GM19351 (cell line): ENCODE data around the gene TLN1.

Experiments used
- ATAC-seq: cut with Tn5 transposase; IDR thresholded peaks from one replicate; pipeline ENCODE4 v1.9.1; 2021; ENCODE audit warnings: mild to moderate bottlenecking, moderate library complexity; ENCODE audit not compliant: unreplicated experiment

Gene TLN1

DNA sequence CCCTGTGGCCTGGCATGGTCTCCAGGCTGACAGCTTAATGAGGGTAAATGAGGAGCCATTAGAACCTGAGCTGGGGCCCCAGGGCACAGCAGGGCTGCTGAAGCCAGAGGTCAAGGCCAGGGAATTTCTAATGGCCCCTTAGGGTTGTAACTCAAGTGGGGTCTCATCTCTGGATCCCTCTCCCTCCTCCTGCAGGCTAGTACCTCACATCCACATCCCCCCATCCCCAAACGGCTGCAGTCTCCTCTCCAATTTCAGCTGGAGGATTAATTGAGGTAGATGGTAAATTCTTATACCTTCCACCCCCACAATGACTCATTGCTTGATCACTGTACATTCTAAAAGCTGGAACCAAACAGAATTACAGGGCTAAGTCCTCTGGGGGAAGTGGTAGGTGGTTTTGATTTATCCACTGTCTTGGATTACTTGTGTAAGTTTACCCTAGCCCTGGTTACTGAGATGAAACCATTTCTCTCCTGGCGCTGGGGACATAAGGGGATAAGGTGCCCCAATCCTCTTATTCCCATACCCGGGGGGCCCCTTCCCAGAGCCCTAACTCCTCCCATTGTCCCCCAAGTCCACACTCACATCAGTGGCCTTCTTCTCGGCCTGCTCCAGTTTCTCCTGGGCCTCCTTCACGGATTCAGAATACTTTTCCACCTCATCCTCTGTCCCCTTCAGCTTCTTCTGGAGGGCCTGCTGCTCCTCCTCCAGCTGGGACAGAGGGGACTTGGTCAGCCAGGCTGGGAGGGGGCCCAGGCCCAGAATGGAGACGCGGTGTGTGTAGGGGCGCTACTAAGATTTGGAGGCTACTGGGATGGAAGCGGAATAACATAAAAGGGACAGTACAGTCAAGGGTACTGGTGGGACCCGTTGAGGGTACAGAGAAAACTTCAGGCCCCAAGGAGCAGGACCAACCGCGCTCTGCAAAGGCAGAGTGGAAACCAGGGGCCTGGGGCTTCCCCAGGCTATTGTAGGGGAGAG is 43.1 kb downstream of the TLN1 start:
- ATAC-seq, result no peak

DNA sequence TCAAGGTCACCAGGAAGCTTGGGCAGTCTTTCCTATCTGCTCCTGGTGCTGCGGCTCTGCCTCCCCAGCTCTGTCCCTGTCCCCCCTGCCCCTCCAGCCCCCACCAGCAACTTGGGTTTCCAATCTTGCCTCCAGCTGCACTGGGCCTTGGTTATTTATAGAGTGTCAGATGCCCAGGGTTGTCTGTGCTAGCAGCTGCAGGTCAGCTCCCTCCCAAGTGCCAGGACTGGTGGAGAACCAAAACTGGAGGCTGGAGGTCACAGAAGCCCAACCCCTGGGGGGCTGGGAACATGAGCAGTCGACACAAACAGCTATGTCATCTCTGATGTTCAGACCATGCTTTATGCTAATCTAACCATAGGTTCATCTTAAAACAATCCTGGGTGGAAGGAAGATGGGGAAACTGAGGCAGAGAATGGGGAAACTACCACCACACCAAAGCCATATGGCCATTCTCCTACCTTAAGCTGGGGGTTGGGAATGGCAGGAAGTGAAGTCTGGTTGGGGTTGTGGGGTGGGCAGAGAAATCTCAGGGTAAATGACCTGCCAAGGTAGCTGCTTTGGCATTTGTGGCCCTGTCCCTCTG is 43.9 kb downstream of the TLN1 start:
- no peak for ATAC-seq

DNA sequence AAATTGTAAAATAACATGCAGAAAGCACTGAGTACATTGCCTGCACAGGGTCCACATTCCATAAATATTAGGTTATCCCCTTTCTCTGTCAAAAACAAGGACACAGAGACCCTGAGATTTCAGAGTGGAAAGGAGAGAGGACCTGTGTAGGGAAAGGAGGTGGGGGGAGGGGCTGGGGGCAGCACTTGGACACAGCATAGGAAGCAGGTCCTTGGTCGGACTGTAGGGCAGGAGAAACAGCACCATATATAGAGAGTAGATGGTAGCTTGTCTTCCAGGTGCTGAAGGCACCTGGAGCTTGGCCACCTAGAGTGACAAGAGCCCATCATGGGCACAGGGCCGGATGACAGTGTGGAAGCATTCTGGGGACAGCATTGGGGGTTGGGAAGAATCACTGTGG is 44.7 kb downstream of the TLN1 start:
- ATAC-seq, result no peak

DNA sequence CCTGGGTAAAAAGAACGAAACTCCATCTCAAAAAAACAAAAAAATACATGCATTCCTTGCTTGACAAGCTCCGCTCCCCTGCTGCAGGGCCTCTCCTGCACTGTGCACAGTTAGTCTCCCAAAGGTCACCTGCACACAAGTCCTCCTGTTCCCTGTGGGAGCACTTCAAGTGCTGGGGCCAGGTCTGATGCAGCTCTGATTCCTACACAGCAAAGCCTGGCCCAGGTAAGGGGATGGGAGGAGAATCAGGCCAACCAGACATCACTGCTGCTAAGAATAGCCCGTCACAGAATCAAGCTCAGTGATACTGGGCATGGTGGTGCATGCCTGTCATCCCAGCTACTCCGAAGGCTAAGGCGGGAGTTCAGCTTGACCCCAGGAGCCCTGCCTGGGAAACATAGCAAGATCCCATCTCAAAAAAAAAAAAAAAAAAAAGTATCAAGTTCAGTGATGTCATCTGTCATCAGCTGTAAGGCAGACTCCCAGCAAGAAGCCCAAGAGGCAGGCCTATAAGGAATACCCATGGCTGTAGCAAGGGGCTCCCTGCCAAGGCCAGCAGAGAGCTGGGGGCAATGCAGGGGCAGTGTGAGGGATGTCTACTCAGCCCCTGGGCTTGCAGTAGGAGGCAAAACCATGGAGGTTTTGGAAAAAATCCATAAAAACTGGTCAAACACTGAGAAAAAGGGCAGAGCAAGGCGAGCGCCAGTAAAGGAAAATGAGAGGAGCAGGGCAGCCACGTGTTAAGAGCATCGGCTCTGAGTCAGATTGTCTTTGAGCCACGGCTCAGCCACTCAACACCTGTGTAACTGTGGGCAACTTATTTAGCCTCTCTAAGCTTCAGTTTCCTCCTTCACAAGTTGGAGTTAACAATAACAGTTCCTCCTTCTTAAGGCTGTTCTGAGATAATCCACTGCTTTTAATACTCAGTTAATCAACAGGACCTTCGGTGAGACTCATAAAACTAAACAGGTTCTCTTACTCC is 45.5 kb downstream of the TLN1 start:
- ATAC-seq, result no peak

DNA sequence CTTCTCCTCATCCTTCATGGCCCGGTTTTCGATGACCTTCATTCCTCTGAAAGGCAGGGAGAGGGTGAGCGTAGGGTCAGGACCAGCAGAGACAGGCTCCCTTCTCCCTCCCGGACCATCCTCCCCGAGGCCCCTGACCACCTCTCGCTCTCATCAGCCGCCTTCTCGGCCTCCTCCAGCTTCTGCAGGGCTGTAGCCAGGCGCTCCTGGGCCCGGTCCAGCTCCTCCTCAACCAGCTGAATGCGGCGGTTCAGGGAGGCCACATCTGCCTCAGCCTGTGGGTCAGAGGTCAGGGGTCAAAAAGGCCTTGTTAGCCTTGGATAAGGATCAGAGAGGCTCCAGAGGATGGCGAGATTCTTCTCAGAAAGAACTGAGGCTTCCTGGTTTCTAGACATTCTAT is 46.5 kb downstream of the TLN1 start:
- ATAC-seq, result no peak

DNA sequence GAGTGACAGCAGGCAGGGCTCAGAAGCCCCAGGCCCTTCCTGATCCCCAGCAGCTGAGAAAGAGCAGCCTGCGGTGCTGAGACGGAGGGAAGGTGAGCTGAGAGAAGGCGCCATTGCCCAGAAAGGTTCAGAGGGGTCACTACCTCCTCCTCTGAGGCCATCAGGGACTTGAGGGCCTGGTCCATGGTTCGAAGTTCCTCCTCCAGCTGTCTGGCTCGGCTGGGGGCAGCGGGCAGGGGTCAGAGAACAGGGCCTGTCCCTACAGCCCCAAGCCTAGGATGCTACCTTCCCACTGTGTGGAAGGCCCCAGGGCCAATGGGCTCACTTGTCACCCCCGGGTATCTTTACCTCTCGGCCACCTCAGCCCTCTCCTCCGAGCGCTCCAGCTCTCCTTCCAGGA is 47.1 kb downstream of the TLN1 start:
- no peak for ATAC-seq

DNA sequence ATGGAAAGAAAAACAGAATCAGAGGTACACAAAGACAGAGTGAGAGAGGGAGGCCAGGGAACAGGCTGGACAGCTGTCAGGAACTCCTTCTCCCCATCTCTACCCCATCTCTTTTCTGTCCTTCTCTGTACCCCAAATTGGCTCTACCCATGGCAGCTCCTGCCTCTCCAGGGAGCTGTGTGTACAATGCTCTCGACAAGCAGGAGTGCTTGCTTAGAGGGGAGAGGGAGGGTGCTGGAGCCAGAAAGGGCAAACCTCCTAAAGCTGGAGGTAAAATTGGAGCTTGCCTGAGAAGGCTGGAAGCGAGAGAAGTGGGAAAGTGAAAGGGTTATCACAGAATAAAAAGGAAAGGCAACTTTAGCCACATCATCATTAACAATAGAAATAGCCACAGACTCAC is 48.7 kb downstream of the TLN1 start:
- no peak for ATAC-seq

DNA sequence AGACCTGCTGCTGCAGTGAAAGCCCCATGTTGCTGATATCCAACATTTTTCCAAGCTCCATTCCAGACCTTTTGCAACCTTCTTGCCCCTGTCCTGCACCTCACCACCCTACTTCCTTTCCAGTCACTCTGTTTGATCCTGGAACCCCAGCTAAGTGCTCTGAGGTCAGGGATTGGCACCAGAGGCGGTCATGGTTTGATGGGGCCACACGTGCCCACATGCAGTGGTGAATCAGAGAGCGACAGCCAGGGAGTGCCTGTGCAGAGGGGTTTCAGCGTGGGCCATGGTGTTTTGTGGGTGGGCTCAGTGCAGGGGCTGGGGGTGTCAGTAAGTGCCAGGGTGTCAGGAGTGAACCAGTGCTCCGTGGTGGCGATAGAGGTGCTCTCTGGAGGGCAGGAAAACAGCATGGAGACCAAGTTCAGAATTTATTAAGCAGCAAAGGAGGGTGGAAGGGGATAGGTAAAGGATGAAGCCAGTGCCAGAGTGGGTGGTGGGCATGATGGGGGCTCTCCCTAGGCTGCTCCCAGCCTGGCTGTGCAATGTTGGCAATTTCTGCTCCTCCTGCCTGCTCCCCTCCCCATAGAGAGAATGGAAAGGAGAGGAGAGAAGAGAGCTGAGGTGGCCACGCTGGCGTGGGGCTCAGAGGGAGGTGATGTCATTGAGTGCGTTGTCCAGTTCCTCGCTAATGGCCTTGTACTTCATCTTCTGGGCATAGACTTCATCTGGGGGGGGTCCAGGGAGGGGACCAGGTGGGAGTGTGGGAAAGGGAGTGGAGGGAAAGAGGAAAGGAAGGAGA is 49.3 kb downstream of the TLN1 start:
- no peak for ATAC-seq

DNA sequence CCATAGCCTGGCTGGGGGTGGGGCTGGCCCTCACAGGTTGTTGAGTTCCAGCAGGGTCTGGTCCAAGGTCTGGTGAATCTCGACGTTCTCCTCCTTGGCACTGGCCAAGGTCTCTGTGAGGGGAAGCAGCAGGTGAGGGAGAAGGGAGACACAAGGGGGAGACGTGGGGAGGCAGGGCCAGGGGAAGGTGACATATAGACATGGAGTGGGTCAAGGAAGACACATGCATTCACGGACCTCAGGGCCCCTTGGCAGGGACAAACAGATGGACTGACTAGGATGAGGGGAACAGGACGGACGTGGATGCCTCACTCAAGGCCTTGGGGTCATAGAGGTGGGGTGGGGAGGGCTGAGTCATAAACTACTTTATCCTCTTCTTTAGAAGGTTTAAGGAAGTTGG is 49.9 kb downstream of the TLN1 start:
- ATAC-seq, result no peak

DNA sequence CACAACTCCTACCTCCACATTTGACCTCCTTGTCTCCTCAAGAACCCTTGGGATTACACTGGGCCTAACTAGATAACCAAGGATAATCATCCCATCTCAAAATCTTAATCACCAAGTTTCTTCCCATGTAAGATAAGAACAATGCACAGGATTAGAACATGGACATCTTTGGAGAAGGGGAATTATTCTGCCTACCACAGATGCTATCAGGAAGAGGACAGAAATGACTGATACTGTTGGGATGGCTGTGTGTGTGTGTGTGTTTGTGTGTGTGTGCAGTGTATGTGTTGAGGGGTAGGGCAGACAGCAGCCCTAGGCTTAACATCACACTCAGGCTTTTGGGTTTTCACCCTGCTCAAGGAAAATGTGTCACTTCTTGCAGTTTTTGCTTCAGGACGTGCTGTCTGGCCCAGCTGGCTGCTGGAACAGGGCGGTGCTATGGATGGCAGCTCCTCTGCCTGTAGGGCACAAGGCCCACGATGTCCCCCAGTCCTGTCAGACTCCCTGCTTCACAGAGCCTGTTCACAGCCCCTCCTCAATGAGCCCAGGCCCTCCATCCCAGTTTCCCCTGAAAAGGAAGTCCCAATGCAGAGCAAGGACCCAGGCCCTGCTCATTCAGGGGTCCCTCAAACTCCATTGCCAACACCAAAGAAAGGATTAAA is 50.5 kb downstream of the TLN1 start:
- no peak for ATAC-seq

DNA sequence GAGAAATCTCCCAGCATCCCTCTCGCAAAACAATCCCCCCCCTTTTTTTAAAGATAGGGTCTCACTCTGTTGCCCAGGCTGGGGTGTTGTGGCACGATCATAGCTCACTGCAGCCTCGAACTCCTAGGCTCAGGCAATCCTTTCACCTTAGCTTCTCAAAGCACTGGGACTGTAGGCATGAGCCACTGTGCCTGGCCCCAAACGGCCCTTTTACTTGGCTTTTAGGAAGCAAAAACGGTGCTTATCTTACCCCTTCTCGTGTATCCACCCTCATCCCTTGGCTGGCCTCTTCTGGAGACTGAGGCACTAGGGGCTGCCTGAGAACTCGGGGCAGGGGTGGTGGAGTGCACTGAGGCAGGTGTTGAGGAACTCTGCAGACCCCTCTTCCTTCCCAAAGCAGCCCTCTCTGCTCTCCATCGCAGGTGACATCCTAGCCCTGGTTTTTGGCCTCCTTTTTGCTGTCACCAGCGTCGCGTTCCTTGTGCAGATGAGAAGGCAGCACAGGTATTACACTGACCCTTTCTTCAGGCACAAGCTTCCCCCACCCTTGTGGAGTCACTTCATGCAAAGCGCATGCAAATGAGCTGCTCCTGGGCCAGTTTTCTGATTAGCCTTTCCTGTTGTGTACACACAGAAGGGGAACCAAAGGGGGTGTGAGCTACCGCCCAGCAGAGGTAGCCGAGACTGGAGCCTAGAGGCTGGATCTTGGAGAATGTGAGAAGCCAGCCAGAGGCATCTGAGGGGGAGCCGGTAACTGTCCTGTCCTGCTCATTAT is 51.5 kb downstream of the TLN1 start:
- peak; percentile 83 for ATAC-seq

DNA sequence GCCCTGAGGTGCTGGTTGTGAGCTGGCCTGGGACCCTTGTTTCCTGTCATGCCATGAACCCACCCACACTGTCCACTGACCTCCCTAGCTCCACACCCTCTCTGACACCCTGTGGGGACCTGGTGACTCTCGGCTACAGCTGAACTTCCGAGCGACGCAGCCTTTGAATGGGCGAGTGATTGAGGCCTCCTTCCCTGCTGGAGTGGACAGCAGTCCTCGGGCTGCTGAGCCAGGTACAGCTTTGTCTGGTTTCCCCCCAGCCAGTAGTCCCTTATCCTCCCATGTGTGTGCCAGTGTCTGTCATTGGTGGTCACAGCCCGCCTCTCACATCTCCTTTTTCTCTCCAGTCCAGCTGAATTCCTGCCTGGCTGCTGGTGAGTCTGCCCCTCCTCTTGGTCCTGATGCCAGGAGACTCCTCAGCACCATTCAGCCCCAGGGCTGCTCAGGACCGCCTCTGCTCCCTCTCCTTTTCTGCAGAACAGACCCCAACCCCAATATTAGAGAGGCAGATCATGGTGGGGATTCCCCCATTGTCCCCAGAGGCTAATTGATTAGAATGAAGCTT is 52.1 kb downstream of the TLN1 start:
- no peak for ATAC-seq

DNA sequence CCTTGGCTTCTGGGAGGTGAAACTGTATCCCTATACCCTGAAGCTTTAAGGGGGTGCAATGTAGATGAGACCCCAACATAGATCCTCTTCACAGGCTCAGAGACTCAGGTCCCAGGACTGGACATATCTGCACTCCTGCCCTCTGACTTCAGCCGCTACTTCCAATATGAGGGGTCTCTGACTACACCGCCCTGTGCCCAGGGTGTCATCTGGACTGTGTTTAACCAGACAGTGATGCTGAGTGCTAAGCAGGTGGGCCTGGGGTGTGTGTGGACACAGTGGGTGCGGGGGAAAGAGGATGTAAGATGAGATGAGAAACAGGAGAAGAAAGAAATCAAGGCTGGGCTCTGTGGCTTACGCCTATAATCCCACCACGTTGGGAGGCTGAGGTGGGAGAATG is 52.9 kb downstream of the TLN1 start:
- no peak for ATAC-seq

DNA sequence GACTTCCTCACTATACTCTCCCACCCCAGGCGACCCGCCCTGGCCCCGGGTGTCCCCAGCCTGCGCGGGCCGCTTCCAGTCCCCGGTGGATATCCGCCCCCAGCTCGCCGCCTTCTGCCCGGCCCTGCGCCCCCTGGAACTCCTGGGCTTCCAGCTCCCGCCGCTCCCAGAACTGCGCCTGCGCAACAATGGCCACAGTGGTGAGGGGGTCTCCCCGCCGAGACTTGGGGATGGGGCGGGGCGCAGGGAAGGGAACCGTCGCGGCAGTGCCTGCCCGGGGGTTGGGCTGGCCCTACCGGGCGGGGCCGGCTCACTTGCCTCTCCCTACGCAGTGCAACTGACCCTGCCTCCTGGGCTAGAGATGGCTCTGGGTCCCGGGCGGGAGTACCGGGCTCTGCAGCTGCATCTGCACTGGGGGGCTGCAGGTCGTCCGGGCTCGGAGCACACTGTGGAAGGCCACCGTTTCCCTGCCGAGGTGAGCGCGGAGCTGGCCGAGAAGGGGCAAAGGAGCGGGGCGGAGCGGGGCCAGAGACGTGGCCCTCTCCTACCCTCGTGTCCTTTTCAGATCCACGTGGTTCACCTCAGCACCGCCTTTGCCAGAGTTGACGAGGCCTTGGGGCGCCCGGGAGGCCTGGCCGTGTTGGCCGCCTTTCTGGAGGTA is 56.1 kb downstream of the TLN1 start:
- no peak for ATAC-seq

DNA sequence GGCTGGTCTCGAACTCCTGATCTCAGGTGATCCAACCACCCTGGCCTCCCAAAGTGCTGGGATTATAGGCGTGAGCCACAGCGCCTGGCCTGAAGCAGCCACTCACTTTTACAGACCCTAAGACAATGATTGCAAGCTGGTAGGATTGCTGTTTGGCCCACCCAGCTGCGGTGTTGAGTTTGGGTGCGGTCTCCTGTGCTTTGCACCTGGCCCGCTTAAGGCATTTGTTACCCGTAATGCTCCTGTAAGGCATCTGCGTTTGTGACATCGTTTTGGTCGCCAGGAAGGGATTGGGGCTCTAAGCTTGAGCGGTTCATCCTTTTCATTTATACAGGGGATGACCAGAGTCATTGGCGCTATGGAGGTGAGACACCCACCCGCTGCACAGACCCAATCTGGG is 56.8 kb downstream of the TLN1 start:
- ATAC-seq, result no peak

DNA sequence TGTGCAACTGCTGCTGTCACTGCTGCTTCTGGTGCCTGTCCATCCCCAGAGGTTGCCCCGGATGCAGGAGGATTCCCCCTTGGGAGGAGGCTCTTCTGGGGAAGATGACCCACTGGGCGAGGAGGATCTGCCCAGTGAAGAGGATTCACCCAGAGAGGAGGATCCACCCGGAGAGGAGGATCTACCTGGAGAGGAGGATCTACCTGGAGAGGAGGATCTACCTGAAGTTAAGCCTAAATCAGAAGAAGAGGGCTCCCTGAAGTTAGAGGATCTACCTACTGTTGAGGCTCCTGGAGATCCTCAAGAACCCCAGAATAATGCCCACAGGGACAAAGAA is 58.0 kb downstream of the TLN1 start:
- no peak for ATAC-seq

DNA sequence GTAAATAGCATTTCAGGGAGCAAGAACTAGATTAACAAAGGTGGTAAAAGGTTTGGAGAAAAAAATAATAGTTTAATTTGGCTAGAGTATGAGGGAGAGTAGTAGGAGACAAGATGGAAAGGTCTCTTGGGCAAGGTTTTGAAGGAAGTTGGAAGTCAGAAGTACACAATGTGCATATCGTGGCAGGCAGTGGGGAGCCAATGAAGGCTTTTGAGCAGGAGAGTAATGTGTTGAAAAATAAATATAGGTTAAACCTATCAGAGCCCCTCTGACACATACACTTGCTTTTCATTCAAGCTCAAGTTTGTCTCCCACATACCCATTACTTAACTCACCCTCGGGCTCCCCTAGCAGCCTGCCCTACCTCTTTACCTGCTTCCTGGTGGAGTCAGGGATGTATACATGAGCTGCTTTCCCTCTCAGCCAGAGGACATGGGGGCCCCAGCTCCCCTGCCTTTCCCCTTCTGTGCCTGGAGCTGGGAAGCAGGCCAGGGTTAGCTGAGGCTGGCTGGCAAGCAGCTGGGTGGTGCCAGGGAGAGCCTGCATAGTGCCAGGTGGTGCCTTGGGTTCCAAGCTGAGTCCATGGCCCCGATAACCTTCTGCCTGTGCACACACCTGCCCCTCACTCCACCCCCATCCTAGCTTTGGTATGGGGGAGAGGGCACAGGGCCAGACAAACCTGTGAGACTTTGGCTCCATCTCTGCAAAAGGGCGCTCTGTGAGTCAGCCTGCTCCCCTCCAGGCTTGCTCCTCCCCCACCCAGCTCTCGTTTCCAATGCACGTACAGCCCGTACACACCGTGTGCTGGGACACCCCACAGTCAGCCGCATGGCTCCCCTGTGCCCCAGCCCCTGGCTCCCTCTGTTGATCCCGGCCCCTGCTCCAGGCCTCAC is 58.6 kb downstream of the TLN1 start, which contains the start of gene CA9:
TSS of gene CA9 (plus strand) at position 797 of the 893 bp plus-strand sequence. CDS start at position 829, 32 bp downstream.
- no peak for ATAC-seq
